GM19239 (cell line): Measurements from ENCODE around the gene SERGEF.

Experiments
- DNase-seq: peaks from one replicate; pipeline ENCODE4 v3.0.0; 2011; ENCODE audit warnings: low spot score; ENCODE audit not compliant: insufficient read length
- FAIRE-seq: peaks from 2 replicates; lab custom pipeline; 2011; peaks lifted over from hg19 to GRCh38; lab: Jason Lieb, UNC

Gene SERGEF

GRCh38 chr11:17777086-17777737 is 235.6 kb downstream of the SERGEF start:
- DNase-seq: no peak
- FAIRE-seq: no peak

GRCh38 chr11:17776212-17776875 is 236.5 kb downstream of the SERGEF start:
- DNase-seq (no peak), FAIRE-seq (no peak)

GRCh38 chr11:17775507-17776211 is 237.2 kb downstream of the SERGEF start:
- DNase-seq (no peak), FAIRE-seq (no peak)

- FAIRE-seq (no peak), DNase-seq (no peak)
Observed at GRCh38 chr11:17775035-17775348, 237.9 kb downstream of the SERGEF start.

- FAIRE-seq (no peak), DNase-seq (no peak)
Observed at GRCh38 chr11:17774232-17775034, 238.4 kb downstream of the SERGEF start.

- DNase-seq (no peak), FAIRE-seq (no peak)
Observed at GRCh38 chr11:17773674-17774073, 239.2 kb downstream of the SERGEF start.

- FAIRE-seq (no peak), DNase-seq (no peak)
Observed at GRCh38 chr11:17772704-17773600, 239.9 kb downstream of the SERGEF start.

GRCh38 chr11:17771841-17772401 is 240.9 kb downstream of the SERGEF start:
- no peak for FAIRE-seq
- no peak for DNase-seq

GRCh38 chr11:17771415-17771814 is 241.4 kb downstream of the SERGEF start:
- no peak for FAIRE-seq

GRCh38 chr11:17770917-17771316 is 241.9 kb downstream of the SERGEF start:
- DNase-seq (no peak), FAIRE-seq (no peak)

More at GRCh38 chr11:17771415-17771814, 241.4 kb downstream of the SERGEF start:
- no peak for DNase-seq

GRCh38 chr11:17770048-17770652 is 242.7 kb downstream of the SERGEF start:
- DNase-seq: no peak
- no peak for FAIRE-seq

- FAIRE-seq: no peak
- no peak for DNase-seq
Observed at GRCh38 chr11:17769218-17769617, 243.6 kb downstream of the SERGEF start.

- no peak for FAIRE-seq
- DNase-seq: no peak
Observed at GRCh38 chr11:17768547-17768946, 244.3 kb downstream of the SERGEF start.

- FAIRE-seq (no peak), DNase-seq (no peak)
Observed at GRCh38 chr11:17767914-17768313, 244.9 kb downstream of the SERGEF start.

- FAIRE-seq (no peak), DNase-seq (no peak)
Observed at GRCh38 chr11:17767301-17767885, 245.5 kb downstream of the SERGEF start.

- FAIRE-seq (no peak), DNase-seq (no peak)
Observed at GRCh38 chr11:17766590-17766989, 246.3 kb downstream of the SERGEF start.

GRCh38 chr11:17766073-17766359 is 246.8 kb downstream of the SERGEF start:
- no peak for DNase-seq
- no peak for FAIRE-seq

- FAIRE-seq (no peak), DNase-seq (no peak)
Observed at GRCh38 chr11:17765356-17766072, 247.3 kb downstream of the SERGEF start.
